ENCODE data around the gene FAM3C.

Gene FAM3C

DNA sequence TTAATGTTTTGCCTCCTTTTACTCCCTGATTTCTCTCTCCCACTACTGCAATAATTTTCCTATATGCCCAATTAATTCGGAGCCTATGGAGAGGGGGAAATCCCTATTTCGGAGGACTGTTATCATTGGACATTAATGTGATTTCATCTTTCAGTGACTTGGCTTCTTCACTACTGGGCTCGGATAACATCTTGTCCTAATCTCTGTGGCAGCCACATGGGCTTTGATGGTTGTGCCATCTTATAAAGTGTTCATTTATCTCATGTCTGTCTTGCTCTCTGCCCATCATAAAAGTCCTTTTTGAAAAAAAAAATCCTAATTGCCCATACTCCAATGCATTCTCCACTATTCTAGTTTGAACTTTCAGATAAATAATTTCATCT lies 15.5 kb upstream of the FAM3C start:
- in situ Hi-C loops (cut with MboI; ENCODE audit: low sequenced_read_pairs), result no loop called here

GRCh38 chr7:121410829-121411596 lies 14.9 kb upstream of the FAM3C start:
- in situ Hi-C loops (cut with MboI; ENCODE audit: low sequenced_read_pairs), result no loop called here

- in situ Hi-C loops (cut with MboI; ENCODE audit: low sequenced_read_pairs), result no loop called here
Observed at GRCh38 chr7:121406944-121407343, 10.8 kb upstream of the FAM3C start.

GRCh38 chr7:121406461-121406860 lies 10.4 kb upstream of the FAM3C start:
- in situ Hi-C loops (cut with MboI; ENCODE audit: low sequenced_read_pairs), result no loop called here

- in situ Hi-C loops (cut with MboI; ENCODE audit: low sequenced_read_pairs), result no loop called here
Observed at GRCh38 chr7:121404348-121404747, 8.2 kb upstream of the FAM3C start.

DNA sequence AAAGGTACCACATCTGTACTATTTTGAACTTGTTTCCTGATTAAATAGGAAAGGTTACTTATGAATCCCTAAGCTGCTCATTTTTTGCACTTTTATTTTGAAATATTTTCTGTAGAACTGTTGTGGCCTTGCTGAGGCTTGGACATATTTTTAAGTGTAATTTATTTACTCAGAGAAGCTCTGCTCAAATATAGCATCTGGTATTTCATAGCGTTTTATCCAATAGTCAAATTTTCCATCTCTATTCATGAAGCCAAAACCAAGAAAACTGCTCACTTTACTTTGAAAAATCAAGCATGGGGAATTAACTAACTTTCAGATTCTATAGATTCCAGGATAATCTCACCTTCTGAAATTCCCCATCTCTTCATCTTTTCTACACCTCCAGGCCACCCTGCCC lies 6.6 kb upstream of the FAM3C start:
- in situ Hi-C loops (cut with MboI; ENCODE audit: low sequenced_read_pairs), result no loop called here

GRCh38 chr7:121401896-121402295 lies 5.8 kb upstream of the FAM3C start:
- in situ Hi-C loops (cut with MboI; ENCODE audit: low sequenced_read_pairs), result no loop called here

DNA sequence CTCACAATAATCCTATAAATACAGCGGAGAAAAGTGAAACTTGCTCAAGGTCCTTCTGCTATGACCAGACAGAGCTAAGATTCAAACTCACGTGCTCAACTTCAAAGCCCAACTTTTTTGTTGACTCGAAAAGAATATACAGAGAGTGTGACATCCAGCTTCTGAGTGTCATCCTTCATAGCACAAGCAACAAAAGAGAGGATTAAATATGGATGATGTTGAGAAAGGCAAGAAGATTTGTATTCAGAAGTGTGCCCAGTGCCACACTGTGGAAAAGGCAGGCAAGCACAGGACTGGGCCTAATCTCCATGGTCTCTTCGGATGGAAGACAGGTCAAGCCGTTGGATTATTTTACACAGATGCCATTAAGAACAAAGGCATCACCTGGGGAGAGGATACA lies 2.1 kb upstream of the FAM3C start:
- in situ Hi-C loops (cut with MboI; ENCODE audit: low sequenced_read_pairs), result no loop called here

DNA sequence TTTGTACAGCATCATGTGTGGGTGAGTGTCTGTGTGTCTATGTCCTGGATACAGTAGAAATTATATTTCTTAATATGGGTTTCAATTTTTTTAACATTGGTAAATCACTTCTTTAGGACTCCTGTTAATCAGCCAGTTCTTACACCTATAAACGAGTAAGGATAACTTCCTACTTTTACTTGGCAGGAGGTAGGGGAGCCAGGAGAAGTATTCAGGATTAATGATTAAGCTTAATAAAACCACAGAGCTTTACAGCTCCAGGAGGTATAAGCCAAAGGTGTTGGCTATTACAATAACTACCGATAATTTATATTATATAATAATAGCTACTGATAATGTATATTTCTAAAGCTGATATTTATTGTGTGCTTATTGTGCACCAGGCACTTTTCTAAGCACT lies 1.7 kb upstream of the FAM3C start:
- in situ Hi-C loops (cut with MboI; ENCODE audit: low sequenced_read_pairs), result no loop called here

DNA sequence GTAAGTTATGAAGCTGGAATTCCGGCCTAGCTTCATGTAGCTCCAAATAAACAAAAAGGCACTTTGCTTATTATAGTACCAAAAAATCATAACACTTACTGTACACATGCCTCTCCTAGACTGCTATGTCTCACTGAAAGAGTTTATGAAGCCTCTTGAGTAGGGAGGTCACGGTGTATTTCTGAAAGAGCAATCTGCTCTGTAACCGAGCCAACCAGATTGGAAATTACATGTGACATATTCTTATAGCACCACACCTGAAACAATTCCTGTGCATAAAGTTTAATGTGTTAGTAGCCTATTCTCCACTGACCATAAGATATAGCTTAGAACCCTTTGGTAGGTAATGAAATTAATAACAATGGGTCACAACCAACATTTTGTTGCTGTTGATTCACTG lies 1.3 kb upstream of the FAM3C start:
- in situ Hi-C loops (cut with MboI; ENCODE audit: low sequenced_read_pairs), result no loop called here

- in situ Hi-C loops (cut with MboI; ENCODE audit: low sequenced_read_pairs), result no loop called here
Observed at GRCh38 chr7:121395494-121395960, 581 bp downstream of the FAM3C start.

DNA sequence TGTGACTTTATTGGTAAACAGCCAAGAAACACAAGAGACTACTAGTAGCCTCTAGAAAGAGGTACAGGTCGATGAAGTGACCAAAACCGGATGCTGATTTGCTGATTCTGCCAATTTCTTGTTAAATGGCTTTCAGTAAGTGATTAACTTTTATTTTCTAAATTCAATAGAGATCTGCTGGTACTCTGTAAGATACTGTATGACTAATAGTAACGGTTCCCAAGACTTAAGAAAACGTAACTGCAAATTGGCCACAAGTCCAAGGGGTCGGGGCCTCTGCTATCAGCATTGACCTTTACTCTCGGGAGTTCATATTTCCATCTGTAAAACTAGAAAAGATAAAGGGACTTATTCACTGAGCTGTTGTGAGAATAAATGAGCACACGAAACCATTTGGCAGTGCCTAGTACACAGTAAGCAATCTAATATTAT lies 1.4 kb downstream of the FAM3C start:
- in situ Hi-C loops (cut with MboI; ENCODE audit: low sequenced_read_pairs), result no loop called here

- in situ Hi-C loops (cut with MboI; ENCODE audit: low sequenced_read_pairs), result no loop called here
Observed at GRCh38 chr7:121393005-121393366, 3.1 kb downstream of the FAM3C start.

GRCh38 chr7:121392277-121393004 lies 3.7 kb downstream of the FAM3C start:
- in situ Hi-C loops (cut with MboI; ENCODE audit: low sequenced_read_pairs), result no loop called here

DNA sequence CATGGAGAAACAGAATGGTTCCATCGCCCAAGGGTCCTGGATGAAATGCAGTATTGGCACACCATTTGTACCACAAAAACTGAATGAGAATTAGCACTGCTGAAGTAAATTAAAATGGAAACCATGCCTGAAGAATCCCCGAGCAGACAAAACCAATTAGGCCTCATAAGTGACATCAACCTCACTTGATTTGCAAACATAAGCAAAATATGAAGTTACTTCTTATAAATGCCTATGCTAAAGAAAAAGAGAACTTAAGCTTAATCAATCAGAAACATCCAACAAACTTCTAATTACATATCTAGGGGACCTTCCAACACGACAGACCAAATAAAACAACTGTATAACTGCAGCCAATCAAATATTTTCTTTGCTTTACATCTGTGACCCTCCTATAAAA lies 4.4 kb downstream of the FAM3C start:
- in situ Hi-C loops (cut with MboI; ENCODE audit: low sequenced_read_pairs), result no loop called here

GRCh38 chr7:121390617-121391016 lies 5.5 kb downstream of the FAM3C start:
- in situ Hi-C loops (cut with MboI; ENCODE audit: low sequenced_read_pairs), result no loop called here

DNA sequence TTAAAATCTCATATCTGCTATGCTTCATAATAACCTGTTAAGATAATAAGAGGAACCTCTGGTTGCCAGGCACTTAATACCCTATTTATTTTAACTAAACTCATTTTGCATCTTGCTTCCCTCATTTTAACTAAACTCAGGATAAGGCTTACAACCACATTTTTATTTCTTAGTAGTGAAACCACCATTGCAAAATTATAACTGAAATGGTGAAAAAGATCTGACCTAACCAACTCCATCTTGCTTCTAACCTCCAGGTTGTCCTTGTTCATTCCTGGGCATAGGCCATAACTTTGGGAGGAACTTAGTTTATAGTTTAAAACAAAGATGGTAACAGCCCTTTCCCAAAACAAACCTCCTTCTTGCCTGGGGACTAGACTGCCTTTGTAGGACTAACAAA lies 6.0 kb downstream of the FAM3C start:
- in situ Hi-C loops (cut with MboI; ENCODE audit: low sequenced_read_pairs), result no loop called here

- in situ Hi-C loops (cut with MboI; ENCODE audit: low sequenced_read_pairs), result no loop called here
Observed at GRCh38 chr7:121388950-121389349, 7.2 kb downstream of the FAM3C start.

- in situ Hi-C loops (cut with MboI; ENCODE audit: low sequenced_read_pairs), result no loop called here
Observed at GRCh38 chr7:121385800-121386179, 10.3 kb downstream of the FAM3C start.

GRCh38 chr7:121385056-121385799 lies 10.9 kb downstream of the FAM3C start:
- in situ Hi-C loops (cut with MboI; ENCODE audit: low sequenced_read_pairs), result no loop called here

- in situ Hi-C loops (cut with MboI; ENCODE audit: low sequenced_read_pairs), result no loop called here
Observed at GRCh38 chr7:121384265-121384664, 11.8 kb downstream of the FAM3C start.
